HG03457 (cell line): ENCODE data around the gene SLC33A1.
A peak's percentile ranks its signal among the peaks of the same experiment; 100 is the strongest.
"Not testable (repeated sequence)": the region's sequence is repeated elsewhere in the genome, so short reads cannot be mapped to it uniquely, and the experiment has no call there.

Source experiments
- ATAC-seq: cut with Tn5 transposase; IDR thresholded peaks from one replicate; pipeline ENCODE4 v1.9.1; 2021; ENCODE audit warnings: moderate number of reproducible peaks; ENCODE audit not compliant: unreplicated experiment

The SLC33A1 gene

GRCh38 chr3:155862290-155862982 lies 8.2 kb upstream of the SLC33A1 start:
- not testable (repeated sequence) for ATAC-seq

GRCh38 chr3:155861476-155862183 lies 7.4 kb upstream of the SLC33A1 start:
- ATAC-seq = no peak

GRCh38 chr3:155860424-155860823 lies 6.2 kb upstream of the SLC33A1 start:
- not testable (repeated sequence) for ATAC-seq

GRCh38 chr3:155859859-155860258 lies 5.6 kb upstream of the SLC33A1 start:
- no peak for ATAC-seq

GRCh38 chr3:155853214-155854140 lies 750 bp downstream of the SLC33A1 start:
- peak; percentile 1 for ATAC-seq

- ATAC-seq = no peak
These were observed 1.9 kb downstream of the SLC33A1 start for GRCh38 chr3:155852341-155852740.

- not testable (repeated sequence) for ATAC-seq
These were observed 4.8 kb downstream of the SLC33A1 start for GRCh38 chr3:155849404-155849803.

- ATAC-seq = no peak
These were observed 6.2 kb downstream of the SLC33A1 start for GRCh38 chr3:155847993-155848392.

- ATAC-seq = no peak
These were observed 8.1 kb downstream of the SLC33A1 start for GRCh38 chr3:155846119-155846518.

GRCh38 chr3:155843569-155843968 lies 10.7 kb downstream of the SLC33A1 start:
- no peak for ATAC-seq

GRCh38 chr3:155835341-155836071 lies 18.7 kb downstream of the SLC33A1 start:
- ATAC-seq = no peak

- not testable (repeated sequence) for ATAC-seq
These were observed 25.6 kb downstream of the SLC33A1 start for GRCh38 chr3:155828490-155829098.

GRCh38 chr3:155815030-155815545 lies 39.1 kb downstream of the SLC33A1 start:
- no peak for ATAC-seq

GRCh38 chr3:155813224-155813623 lies 41.0 kb downstream of the SLC33A1 start:
- not testable (repeated sequence) for ATAC-seq

- ATAC-seq = no peak
These were observed 45.0 kb downstream of the SLC33A1 start for GRCh38 chr3:155809181-155809580.

- no peak for ATAC-seq
These were observed 46.4 kb downstream of the SLC33A1 start for GRCh38 chr3:155807823-155808222.

GRCh38 chr3:155805802-155806618 lies 48.2 kb downstream of the SLC33A1 start, which contains the start of gene C3orf33:
TSS of gene C3orf33 (minus strand) at chr3:155806278. CDS start at chr3:155806252, 26 bp downstream.
- ATAC-seq = peak; percentile 92

GRCh38 chr3:155805204-155805801 lies 48.9 kb downstream of the SLC33A1 start:
- ATAC-seq = peak; percentile 37

GRCh38 chr3:155804323-155804722 lies 49.9 kb downstream of the SLC33A1 start:
- ATAC-seq = no peak
